ENCODE measurements around the gene P2RY8. TPM values are rescaled to one million over a fixed set of nuclear protein-coding genes. Genes with fewer than 3 reads are reported as not detected.

The P2RY8 gene
- total RNA-seq, 1 donor from 2014 or later: 0.32 TPM

DNA sequence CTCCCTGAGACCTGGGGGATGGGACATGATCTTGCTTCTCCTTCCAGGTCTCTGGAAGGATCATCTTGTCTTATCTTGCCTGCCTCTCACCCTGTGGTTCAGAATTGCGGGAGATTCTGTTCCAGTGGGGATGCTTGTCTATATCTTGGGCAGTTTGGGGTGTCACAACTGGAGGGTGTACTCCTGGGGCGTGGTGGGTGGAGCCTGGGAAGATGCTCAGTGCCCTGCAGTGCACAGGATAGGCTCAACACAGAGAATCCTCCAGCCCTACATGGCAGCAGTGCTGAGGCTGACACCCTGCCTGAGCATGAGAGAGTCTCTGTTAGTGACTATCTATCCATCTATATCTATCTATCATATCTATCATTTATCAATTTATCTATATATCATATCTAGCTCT is 7.7 kb downstream of the P2RY8 start:
- no peaks in the 10 kb centered on the region for H3K79me2 ChIP-seq (ENCODE audit: low read depth)
- H3K4me3 ChIP-seq: no peak overlapping the region
- H3F3A ChIP-seq (ENCODE audit: low read depth): peaks cover 6% of the 10 kb centered on the region
- TF ChIP-seq, protein P1, sequence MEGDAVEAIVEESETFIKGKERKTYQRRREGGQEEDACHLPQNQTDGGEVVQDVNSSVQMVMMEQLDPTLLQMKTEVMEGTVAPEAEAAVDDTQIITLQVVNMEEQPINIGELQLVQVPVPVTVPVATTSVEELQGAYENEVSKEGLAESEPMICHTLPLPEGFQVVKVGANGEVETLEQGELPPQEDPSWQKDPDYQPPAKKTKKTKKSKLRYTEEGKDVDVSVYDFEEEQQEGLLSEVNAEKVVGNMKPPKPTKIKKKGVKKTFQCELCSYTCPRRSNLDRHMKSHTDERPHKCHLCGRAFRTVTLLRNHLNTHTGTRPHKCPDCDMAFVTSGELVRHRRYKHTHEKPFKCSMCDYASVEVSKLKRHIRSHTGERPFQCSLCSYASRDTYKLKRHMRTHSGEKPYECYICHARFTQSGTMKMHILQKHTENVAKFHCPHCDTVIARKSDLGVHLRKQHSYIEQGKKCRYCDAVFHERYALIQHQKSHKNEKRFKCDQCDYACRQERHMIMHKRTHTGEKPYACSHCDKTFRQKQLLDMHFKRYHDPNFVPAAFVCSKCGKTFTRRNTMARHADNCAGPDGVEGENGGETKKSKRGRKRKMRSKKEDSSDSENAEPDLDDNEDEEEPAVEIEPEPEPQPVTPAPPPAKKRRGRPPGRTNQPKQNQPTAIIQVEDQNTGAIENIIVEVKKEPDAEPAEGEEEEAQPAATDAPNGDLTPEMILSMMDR (IDR thresholded peaks at IDR 0.05): no peak
- TF ChIP-seq EZH2phosphoT487 (IDR thresholded peaks at IDR 0.05) (no peak), EZH2 (IDR thresholded peaks at IDR 0.05) (no peak)
- H3K9ac ChIP-seq: no peak overlapping the region
- H3K27me3 ChIP-seq: no peaks in the 10 kb centered on the region
- no peak overlapping the region for H2AFZ ChIP-seq (replicated peaks)
- H3K4me1 ChIP-seq: peaks cover 2% of the 10 kb centered on the region
- H3K36me3 ChIP-seq: no peaks in the 10 kb centered on the region
- DNase-seq (ENCODE audit: low spot score): no peak
- Mint-ChIP-seq H3K9me3 (no peaks in the 10 kb centered on the region), H3K36me3 (no peaks in the 10 kb centered on the region), H3K27me3 (ENCODE audit: insufficient read depth, low read depth) (peaks cover 4% of the 10 kb centered on the region), H3K4me1 (no peaks in the 10 kb centered on the region), H3K27ac (no peak overlapping the region), H3K4me3 (no peak overlapping the region)
- no peaks in the 10 kb centered on the region for H4K20me1 ChIP-seq (ENCODE audit: low read depth)
- H3K4me2 ChIP-seq: no peak overlapping the region
- no peaks in the 10 kb centered on the region for H3K9me3 ChIP-seq (ENCODE audit: low read depth)
- H3K27ac ChIP-seq: no peak overlapping the region

DNA sequence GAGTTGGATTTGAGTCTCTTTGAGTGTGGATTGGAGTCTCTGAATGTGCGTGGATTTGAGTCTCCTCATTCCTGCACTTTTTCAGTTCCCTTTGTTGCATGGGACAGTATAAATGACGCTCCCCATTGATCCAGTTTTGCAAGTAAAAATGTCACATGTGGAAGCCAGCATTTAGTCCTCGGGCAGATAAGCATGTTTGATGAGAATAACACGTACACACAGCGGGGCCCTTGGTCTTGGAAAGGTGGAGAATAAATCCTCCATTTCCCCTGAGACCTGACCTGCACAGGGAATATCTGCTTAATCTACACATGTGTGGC is 8.1 kb downstream of the P2RY8 start:
- Histone ChIP-seq H4K20me1 (ENCODE audit: low read depth) (no peaks in the 10 kb centered on the region), H3K9ac (no peak overlapping the region), H3K4me2 (no peak overlapping the region), H3K9me3 (ENCODE audit: low read depth) (no peaks in the 10 kb centered on the region), H3K4me1 (no peaks in the 10 kb centered on the region), H3K36me3 (no peaks in the 10 kb centered on the region), H3K27me3 (no peaks in the 10 kb centered on the region), H3K27ac (no peak overlapping the region), H3F3A (ENCODE audit: low read depth) (peaks cover 3% of the 10 kb centered on the region), H2AFZ (replicated peaks) (no peak overlapping the region), H3K4me3 (no peak overlapping the region), H3K79me2 (ENCODE audit: low read depth) (no peaks in the 10 kb centered on the region)
- no peak overlapping the region for H3K27ac Mint-ChIP-seq
- no peak for TF ChIP-seq EZH2 (IDR thresholded peaks at IDR 0.05)
- no peak for TF ChIP-seq EZH2phosphoT487 (IDR thresholded peaks at IDR 0.05)
- H3K4me1 Mint-ChIP-seq: no peaks in the 10 kb centered on the region
- H3K9me3 Mint-ChIP-seq: no peaks in the 10 kb centered on the region
- no peak for DNase-seq (ENCODE audit: low spot score)
- H3K27me3 Mint-ChIP-seq (ENCODE audit: insufficient read depth, low read depth): peaks cover 4% of the 10 kb centered on the region
- no peaks in the 10 kb centered on the region for H3K36me3 Mint-ChIP-seq
- no peak overlapping the region for H3K4me3 Mint-ChIP-seq

DNA sequence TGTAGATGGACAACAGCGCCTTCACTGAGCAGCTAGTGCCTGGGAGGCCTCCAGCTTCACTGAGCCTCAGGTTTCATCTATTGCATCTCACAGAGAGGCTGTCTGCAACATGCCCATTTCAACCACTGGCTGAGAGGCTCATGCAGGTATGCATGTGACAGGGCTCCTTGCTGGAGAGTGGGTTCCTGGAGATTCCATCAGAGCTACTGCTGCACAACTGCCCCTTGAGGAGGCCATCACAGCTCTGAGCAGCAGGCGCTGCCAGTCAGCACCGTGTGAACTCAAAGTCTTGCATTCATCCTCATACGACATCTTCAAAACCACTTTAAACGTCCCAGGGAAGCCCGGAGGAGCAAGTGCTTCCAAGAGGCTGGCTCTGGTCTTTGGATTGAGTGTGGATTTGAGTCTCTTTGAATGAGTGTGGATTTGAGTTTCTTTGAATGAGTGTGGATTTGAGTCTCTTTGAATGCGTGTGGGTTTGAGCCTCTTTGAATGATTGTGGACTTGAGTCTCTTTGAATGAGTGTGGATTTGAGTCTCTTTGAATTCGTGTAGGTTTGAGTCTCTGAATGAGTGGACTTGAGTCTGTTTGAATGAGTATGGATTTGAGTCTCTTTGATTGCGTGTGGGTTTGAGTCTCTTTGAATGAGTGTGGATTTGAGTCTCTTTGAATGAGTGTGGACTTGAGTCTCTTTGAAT is 8.7 kb downstream of the P2RY8 start:
- H3K4me2 ChIP-seq: no peak overlapping the region
- no peaks in the 10 kb centered on the region for H3K4me1 ChIP-seq
- Mint-ChIP-seq H3K9me3 (no peaks in the 10 kb centered on the region), H3K36me3 (no peaks in the 10 kb centered on the region), H3K4me3 (no peak overlapping the region), H3K4me1 (no peaks in the 10 kb centered on the region), H3K27ac (no peak overlapping the region), H3K27me3 (ENCODE audit: insufficient read depth, low read depth) (peaks cover 4% of the 10 kb centered on the region)
- no peaks in the 10 kb centered on the region for H4K20me1 ChIP-seq (ENCODE audit: low read depth)
- no peaks in the 10 kb centered on the region for H3K9me3 ChIP-seq (ENCODE audit: low read depth)
- H3K27me3 ChIP-seq: no peaks in the 10 kb centered on the region
- TF ChIP-seq, protein P1 (IDR thresholded peaks at IDR 0.05): no peak
- no peak for TF ChIP-seq EZH2phosphoT487 (IDR thresholded peaks at IDR 0.05)
- TF ChIP-seq EZH2 (IDR thresholded peaks at IDR 0.05): no peak
- no peaks in the 10 kb centered on the region for H3K36me3 ChIP-seq
- H3K9ac ChIP-seq: no peak overlapping the region
- H2AFZ ChIP-seq (replicated peaks): no peak overlapping the region
- no peak for DNase-seq (ENCODE audit: low spot score)
- H3K27ac ChIP-seq: no peak overlapping the region
- no peak overlapping the region for H3K4me3 ChIP-seq
- peaks cover 3% of the 10 kb centered on the region for H3F3A ChIP-seq (ENCODE audit: low read depth)
- H3K79me2 ChIP-seq (ENCODE audit: low read depth): no peaks in the 10 kb centered on the region

DNA sequence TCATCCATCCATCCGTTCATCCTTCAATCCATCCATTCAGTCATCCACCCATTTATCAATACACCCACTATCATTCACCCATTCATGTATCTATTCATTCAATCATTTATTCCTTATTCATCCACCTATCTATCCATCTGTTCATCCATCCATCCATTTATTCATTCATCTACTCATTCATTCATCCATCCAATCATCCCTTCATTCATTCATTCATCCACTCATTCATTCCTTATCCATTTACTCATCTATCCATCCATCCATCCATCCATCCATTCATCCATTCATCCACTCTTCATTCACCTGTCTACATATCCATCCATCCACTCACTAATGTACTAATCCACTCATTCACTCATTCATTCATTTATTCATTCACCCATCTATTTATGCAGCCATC is 9.5 kb downstream of the P2RY8 start:
- no peak for TF ChIP-seq EZH2 (IDR thresholded peaks at IDR 0.05)
- no peak for TF ChIP-seq EZH2phosphoT487 (IDR thresholded peaks at IDR 0.05)
- TF ChIP-seq, protein P1 (IDR thresholded peaks at IDR 0.05): no peak
- H3K4me1 Mint-ChIP-seq: no peaks in the 10 kb centered on the region
- H3K27ac Mint-ChIP-seq: no peak overlapping the region

More for the DNA sequence above, 9.5 kb downstream of the P2RY8 start:
- Mint-ChIP-seq H3K4me3 (no peak overlapping the region), H3K36me3 (no peaks in the 10 kb centered on the region), H3K9me3 (no peaks in the 10 kb centered on the region), H3K27me3 (ENCODE audit: insufficient read depth, low read depth) (peaks cover 1% of the 10 kb centered on the region)
- no peak overlapping the region for H3K4me3 ChIP-seq
- no peak overlapping the region for H3K9ac ChIP-seq
- H3K9me3 ChIP-seq (ENCODE audit: low read depth): no peaks in the 10 kb centered on the region
- DNase-seq (ENCODE audit: low spot score): no peak
- no peak overlapping the region for H3K27ac ChIP-seq
- H4K20me1 ChIP-seq (ENCODE audit: low read depth): no peaks in the 10 kb centered on the region
- H3K27me3 ChIP-seq: no peaks in the 10 kb centered on the region
- H3F3A ChIP-seq (ENCODE audit: low read depth): no peaks in the 10 kb centered on the region
- H3K4me1 ChIP-seq: no peaks in the 10 kb centered on the region
- H3K79me2 ChIP-seq (ENCODE audit: low read depth): no peaks in the 10 kb centered on the region
- H3K36me3 ChIP-seq: no peaks in the 10 kb centered on the region
- no peak overlapping the region for H3K4me2 ChIP-seq
- H2AFZ ChIP-seq (replicated peaks): no peak overlapping the region

Measured in neural progenitor cell (in vitro differentiated cells).